SKM-1 treated with dmso at 0.1 percent for 144 hours (cell line): Measurements from ENCODE around the gene SYPL1.
"Not testable (repeated sequence)": the region's sequence is repeated elsewhere in the genome, so short reads cannot be mapped to it uniquely, and the experiment has no call there.

ENCODE experiments used
- DNase-seq: peaks from one replicate; lab custom pipeline; 2025; ENCODE audit not compliant: unreplicated experiment; lab: John Stamatoyannopoulos, UW

SYPL1 gene

GRCh38 chr7:106112118-106112971 lies at the start of gene SYPL1:
Gene SYPL1, minus strand, starts transcription at chr7:106112312. Its CDS starts 104 bp downstream, at chr7:106112208.
- peak; percentile 79 for DNase-seq

GRCh38 chr7:106155027-106155426 lies 42.9 kb upstream of the SYPL1 start:
- no peak for DNase-seq

GRCh38 chr7:106153891-106154449 lies 41.9 kb upstream of the SYPL1 start:
- DNase-seq: peak; percentile 64

- DNase-seq: no peak
These were observed 40.2 kb upstream of the SYPL1 start for GRCh38 chr7:106152313-106152665.

- no peak for DNase-seq
These were observed 39.6 kb upstream of the SYPL1 start for GRCh38 chr7:106151459-106152312.

GRCh38 chr7:106143711-106144337 lies 31.7 kb upstream of the SYPL1 start:
- DNase-seq: no peak

- DNase-seq: no peak
These were observed 30.0 kb upstream of the SYPL1 start for GRCh38 chr7:106142136-106142535.

GRCh38 chr7:106140406-106141173 lies 28.5 kb upstream of the SYPL1 start:
- no peak for DNase-seq

- DNase-seq: no peak
These were observed 27.4 kb upstream of the SYPL1 start for GRCh38 chr7:106139265-106140251.

GRCh38 chr7:106138776-106139175 lies 26.7 kb upstream of the SYPL1 start:
- DNase-seq: no peak

- DNase-seq: not testable (repeated sequence)
These were observed 26.1 kb upstream of the SYPL1 start for GRCh38 chr7:106138181-106138580.

- no peak for DNase-seq
These were observed 22.1 kb upstream of the SYPL1 start for GRCh38 chr7:106134241-106134640.

GRCh38 chr7:106129291-106129690 lies 17.2 kb upstream of the SYPL1 start:
- DNase-seq: no peak

- DNase-seq: no peak
These were observed 16.7 kb upstream of the SYPL1 start for GRCh38 chr7:106128836-106129235.

GRCh38 chr7:106127984-106128780 lies 16.1 kb upstream of the SYPL1 start:
- DNase-seq: no peak

- no peak for DNase-seq
These were observed 14.2 kb upstream of the SYPL1 start for GRCh38 chr7:106126170-106126938.

- DNase-seq: no peak
These were observed 13.3 kb upstream of the SYPL1 start for GRCh38 chr7:106125417-106125816.

- no peak for DNase-seq
These were observed 12.1 kb upstream of the SYPL1 start for GRCh38 chr7:106124186-106124585.
